Activated CD4-positive, alpha-beta T cell treated with anti-CD3 and anti-CD28 coated beads, Interleukin-10, Interleukin-2, amounts not matched to agents 100 ng/mL and 50 ng/mL, durations not matched to agents 16 hours and 8 hours (primary cell): Measurements from ENCODE around the gene SLC30A7.
"Not testable (repeated sequence)": the region's sequence is repeated elsewhere in the genome, so short reads cannot be mapped to it uniquely, and the experiment has no call there.

Source experiments
- DNase-seq: peaks from one replicate; pipeline ENCODE4 v3.0.0-alpha.2; 2020

The SLC30A7 gene, protein sequence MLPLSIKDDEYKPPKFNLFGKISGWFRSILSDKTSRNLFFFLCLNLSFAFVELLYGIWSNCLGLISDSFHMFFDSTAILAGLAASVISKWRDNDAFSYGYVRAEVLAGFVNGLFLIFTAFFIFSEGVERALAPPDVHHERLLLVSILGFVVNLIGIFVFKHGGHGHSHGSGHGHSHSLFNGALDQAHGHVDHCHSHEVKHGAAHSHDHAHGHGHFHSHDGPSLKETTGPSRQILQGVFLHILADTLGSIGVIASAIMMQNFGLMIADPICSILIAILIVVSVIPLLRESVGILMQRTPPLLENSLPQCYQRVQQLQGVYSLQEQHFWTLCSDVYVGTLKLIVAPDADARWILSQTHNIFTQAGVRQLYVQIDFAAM

DNA sequence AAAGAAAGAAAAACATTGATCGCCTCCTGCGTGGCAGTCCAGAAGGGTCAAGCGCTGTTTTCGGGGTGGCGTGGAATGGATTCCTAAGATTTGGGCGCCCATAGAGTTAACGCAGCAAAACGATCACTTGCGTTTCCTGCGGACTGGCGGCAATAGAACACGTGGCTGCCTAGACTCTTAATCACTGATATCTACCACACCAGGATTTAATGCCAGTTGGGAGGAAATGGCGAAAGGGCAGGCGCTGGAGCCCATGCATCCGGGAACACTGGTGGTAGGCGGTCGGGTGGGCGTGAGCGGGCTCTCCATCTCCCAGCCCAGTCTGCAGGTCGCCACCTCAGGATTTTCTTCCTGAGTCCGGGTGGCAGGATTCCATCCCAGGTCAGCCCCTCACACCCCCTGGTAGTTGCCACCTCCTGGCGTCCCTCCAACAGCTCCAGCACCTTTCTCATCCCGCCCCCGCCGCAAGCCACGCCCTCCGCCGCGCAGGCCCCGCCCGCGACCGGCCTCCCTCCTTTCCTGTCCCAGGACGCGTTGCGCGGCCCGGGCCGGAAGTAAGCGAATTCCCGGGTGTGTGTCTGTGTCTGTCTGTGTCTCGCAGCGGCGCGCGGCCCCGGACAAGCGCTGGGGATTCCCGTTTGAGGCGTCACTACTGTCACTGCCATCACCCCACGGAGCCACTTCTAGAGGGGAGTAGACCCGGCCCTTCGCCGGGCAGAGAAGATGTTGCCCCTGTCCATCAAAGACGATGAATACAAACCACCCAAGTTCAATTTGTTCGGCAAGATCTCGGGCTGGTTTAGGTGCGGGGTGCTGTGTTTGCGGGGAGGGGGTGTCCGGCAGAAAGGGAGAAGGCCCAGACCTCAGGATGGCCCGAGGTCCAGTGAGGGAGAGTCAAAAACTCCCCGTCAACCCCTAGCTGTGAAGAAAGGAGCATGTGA is at the start of gene SLC30A7:
Gene SLC30A7, plus strand, starts transcription at position 551 of the 941 bp plus-strand sequence. Its CDS starts 173 bp downstream, at position 724.
- DNase-seq, result peak; percentile 97

DNA sequence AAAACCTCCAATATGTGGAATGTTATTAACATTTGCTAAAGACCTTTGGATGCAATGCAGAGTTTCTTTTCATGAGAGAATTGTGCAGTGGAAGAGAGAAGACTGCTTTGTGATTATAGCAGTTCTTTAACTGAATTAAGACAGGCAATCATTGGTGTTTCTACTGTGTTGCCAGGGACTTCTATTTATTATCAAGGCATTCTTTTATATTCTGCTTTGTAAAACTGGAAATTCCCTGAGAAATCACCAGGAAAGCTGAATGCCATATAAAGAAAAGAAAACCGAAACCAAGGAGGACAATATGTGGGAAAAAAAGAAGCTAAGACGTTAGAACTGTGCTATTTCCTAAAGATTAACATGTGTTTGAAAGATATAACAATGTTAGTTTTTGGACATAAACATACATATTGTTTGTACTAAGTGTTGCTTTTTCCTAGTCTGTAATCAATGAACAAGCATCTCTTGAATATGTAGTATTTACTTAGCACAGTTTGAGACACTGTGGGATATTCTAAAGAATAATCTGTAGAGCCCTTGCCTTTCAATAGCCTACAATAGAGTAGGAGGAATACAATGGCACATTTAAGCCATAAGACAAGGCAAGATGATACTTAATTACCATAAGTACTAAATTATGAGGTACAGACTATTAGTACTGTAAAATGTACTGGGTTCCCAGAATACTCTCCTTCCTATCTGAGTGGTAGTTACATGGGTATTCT is 48.4 kb upstream of the SLC30A7 start:
- no peak for DNase-seq

DNA sequence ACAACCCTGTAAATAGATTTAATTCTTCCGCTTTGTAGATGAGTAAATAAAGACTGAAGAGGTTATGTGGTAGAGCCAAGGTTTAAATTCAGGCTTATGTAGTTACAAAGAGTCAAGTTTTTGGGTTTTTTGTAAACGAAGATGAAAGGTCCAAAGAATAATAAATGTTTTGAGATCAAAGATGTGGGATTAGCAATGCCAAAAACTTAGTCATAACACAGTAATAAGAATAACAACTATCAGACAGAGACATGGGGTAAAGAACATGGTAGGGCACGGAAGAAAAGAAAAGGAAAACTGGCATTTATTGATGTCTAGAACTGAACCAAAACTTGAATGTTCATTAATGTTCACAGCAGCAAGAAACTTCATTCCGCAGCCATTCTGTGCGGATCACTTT is 44.2 kb upstream of the SLC30A7 start:
- no peak for DNase-seq

DNA sequence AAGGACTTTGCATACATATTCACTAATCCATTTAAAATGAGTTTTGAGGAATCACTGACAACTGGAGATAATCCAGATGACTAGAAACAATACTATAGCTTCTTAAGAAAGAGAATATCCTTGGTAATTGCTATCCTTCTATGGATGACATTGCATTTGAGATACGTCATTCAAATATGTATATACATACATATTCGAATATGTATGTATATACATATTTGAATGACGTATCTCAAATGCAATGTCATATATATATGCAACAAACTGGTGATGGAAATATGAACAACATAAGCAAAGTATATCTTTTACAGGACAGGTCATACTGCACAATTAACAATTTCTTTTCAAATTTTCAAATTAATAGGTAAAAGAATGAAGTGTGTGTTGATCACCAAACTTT is 42.9 kb upstream of the SLC30A7 start:
- no peak for DNase-seq

DNA sequence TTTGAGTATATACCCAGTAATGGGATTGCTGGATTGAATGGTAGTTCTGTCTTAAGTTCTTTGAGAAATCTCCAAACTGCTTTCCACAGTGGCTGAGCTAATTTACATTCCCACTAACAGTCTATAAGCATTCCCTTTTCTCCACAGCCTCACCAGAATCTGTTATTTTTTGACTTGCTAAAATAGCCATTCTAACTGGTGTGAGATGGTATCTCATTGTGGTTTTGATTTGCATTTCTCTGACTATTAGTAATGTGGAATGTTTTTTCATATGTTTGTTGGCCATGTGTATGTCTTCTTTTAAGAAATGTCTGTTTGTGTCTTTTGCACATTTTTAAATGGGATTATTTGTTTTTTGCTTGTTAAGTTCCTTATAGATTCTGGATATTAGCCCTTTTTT is 40.8 kb upstream of the SLC30A7 start:
- DNase-seq, result not testable (repeated sequence)

DNA sequence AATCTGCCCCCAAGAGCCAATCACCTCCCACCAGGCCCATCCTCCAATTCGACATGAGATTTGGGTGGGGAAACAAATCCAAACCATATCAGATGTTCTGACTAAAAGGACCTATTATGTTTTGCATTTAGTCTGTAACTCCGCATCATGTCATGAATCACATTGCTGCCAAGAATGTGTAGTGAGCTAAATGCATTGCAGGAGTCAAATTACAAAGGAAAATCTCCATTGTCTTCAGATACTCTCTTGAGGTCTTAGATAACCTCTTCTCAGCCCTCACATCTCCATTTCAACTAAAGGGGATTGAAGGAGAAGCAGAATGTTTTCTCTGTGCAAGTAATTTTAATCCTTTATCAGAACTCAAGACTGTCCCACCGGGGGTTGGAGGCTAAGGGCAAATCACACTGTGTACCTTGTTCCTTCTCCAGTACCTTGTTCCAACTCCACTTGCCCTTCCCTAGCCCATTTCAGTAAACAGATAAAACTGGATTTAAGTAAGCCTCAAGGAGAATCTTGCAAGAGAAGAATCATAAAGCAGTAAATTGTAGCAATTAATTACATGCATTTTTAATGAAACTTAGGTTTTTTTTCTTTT is 35.4 kb upstream of the SLC30A7 start:
- DNase-seq, result no peak

DNA sequence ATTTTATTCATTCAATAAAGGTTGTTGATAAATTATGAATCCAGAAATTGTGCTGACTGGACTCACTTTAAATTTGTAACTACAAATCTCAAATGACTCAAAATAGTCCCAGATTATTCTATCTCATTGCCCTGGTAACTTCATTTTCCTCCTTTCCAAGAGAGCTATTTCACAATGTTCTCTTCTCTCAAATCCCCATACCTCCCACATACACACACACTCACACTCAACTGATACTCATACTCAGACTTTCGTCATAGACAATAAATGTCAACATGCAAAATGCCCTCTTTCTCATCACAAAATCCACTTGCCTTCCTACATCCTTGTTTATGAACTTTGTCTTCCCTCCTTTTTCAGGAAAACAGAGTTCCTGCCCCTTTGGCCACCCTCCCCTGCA is 34.5 kb upstream of the SLC30A7 start:
- DNase-seq, result no peak

DNA sequence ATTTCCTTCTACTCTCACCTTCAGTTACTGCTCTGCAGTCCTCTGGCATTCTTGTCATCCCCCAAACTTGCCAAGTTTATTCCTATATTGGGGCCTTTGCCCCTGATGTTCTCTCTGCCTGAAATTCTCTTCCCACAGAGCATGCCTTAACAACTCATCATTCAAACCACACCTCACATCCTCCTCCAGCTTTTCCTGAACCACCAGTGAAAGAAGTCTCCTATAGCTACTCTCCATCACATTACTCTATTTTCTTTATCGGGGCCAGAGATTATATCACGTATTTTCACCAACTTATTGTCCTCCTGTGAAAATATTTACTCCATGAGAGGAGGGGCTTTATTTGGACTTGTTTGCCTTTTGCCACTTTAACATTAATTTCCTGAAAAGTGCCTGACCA is 33.3 kb upstream of the SLC30A7 start:
- no peak for DNase-seq

DNA sequence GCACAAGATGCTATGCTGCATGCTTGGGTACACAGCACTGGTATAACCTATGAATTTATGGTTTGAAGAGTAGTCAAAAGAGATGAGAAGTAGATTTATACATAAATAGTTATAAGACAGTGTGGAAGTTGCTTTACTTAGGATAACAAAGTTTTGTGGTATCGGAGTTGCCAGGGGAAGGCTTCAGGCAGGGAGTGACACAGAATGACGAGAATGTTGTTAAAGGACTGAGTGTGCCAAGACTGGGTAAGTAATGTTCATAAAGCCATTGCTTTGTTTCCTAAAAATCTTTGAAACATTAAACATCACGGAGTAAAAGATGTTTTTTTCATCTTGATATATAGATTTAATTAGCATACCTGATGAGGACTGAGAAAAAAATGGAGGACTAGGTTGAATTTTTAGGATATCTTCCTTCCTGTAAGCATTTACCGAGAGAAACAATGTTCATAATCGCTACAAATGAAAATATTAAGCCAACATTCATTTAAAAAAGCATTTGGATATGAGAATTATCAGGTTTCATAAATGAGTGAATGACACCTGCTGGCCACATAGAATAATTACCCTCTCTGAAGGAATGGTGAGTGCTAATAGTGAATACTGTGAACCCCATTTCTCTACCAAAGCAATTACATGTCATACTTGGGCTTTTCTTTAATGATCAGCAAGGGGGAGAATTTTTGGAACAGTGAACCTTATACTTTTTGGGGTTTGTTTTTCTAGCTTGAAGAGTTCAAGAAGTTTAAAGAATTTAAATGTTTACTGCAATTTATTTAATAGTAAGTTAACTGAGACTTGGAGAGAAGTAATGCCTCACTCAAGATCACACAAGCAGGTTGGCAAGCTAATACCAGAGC is 29.6 kb upstream of the SLC30A7 start:
- peak; percentile 13 for DNase-seq

DNA sequence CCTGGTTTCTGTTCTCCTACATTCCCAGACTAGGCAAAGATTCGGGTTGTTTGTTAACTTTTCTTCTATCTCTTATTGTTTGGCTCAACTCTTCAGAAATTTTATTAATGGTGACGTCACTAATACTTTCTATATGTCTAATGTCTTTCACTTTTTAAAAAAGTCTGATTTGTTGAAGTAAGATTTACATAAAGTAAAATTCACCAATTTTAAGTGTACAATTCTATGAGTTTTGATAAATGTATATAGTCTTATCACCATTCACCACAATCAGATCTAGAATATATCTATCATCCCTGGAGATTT is 29.0 kb upstream of the SLC30A7 start:
- DNase-seq, result no peak

DNA sequence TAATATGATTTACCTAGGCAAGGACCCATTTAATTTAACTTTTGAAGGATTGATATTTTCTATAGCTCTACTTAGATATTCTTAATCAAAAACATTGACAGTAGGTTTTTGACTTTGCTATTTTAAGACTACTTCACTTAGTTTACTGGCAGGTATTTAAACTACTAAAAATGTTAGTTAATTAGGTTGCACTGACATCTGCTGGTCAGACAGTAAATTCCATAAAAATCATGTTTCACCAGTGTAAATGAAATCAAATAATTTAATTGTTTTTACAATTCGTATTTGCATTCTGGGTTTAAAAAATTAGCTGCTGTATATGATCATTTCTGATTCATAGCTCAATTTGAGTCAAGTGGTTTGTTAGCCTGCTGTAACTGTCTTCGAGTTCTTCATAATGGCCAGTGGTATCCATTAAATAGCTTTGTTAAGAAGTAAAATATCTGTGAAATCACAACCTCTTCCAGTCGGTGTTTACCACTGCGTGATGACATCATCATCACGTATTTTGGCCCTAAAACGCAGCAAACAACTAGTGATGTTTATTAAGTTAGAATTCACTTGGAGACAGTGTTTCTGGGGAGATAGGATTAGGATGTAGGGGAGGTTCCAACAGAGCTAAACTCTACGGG is 27.4 kb upstream of the SLC30A7 start:
- peak; percentile 38 for DNase-seq

DNA sequence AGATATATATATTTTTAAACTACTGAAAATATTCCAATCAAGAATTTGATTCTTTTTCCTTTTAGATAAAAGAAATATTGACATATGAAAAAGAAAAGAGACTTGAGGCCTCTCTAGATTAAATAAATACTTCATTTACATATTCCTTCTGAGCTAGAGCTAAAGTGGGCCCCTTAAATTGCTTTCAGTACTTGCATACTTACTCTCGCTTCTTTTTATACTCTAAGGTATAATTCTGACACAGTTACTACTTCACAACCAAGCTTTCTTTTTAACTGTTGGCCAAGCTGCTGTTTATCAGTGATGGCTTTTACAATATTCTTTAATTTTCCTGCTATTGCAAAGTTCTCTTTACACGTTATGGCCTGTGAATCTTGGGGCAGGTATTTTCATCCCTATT is 25.9 kb upstream of the SLC30A7 start:
- no peak for DNase-seq

DNA sequence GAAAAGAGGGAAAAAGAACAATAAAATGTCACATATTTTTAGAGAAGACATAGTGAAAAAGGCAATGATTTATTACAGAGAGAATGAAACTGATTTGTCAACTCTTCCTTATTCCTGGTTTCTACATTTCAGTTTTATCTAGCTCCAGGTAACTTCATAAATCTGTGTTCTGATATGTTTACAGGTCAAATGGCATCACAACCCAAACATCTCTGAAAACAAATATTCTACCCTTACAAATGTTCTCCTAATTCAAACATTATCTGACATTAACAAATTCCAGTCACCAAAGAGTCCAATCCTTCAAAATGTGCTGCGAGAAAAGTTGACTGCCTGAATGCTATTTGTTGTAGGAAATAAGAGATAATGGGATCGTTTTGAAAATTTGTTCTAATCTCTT is 21.5 kb upstream of the SLC30A7 start:
- DNase-seq, result no peak

DNA sequence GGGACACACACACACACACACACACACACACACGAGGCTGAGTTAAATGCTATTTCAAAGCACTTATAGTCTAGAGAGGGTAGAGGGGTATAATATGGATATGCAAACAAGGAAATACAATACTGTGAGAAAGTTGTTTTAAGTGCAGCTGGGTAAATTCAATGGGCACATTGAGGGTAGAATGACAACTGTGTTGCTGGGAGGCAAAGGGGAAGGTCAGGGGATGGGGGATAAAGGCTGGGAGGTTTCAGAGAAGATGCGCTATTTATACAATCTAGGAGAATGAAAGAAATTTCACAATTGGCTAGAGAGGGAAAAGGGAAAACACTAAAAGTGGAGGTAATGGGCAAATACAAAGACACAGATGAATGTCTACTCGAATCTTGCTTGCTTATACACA is 20.7 kb upstream of the SLC30A7 start:
- no peak for DNase-seq

DNA sequence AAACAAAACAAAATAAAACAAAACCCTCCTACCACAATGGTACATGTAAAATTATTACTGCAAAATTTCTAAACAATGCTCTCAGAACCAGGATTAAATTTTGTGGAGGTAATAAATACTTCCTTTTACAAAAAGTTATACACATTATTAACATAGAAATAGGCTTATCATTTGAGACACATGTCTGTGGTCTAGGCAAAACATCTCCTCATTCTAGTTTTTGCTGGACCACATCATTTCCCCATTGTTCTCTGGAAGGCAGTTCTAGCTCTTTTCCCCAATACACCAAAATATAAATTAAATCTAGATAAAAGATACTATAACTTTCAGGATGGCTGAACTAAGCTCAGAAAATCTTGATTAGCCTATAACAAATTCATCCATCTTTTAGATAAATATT is 19.6 kb upstream of the SLC30A7 start:
- DNase-seq, result no peak

DNA sequence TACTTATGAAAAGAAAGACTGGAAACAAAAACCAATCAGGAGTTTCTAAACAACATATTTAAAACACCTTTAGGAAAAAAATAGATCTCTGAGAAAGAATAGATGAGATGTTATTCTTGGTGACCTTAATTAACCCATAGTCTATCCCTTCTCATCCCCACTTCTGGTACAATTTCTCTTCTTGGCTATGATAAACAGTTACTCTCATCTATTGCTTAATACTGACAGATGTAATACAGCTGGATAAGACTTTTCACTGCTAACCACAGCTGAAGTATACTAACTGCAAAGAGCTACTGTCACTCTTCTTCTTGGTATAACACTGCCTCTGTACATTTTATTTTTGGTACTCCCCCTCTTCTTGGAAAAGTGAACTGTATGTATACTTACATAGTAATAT is 16.5 kb upstream of the SLC30A7 start:
- DNase-seq, result no peak

DNA sequence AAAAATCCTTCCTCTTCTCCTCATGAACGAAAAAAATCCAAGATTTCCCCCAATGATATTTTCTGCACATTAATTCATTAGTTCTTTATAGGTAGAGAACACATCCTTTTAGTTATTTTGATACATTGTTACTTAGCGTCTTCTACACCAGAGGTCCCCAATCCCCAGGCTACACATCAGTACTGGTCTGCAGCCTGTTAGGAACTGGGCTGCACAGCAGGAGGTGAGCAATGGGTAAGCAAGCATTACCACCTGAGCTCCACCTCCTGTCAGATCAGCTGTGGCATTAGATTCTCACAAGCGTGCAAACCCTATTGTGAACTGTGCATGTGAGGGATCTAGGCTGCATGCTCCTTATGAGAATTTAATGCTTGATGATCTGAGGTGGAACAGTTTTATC is 14.2 kb upstream of the SLC30A7 start:
- no peak for DNase-seq

DNA sequence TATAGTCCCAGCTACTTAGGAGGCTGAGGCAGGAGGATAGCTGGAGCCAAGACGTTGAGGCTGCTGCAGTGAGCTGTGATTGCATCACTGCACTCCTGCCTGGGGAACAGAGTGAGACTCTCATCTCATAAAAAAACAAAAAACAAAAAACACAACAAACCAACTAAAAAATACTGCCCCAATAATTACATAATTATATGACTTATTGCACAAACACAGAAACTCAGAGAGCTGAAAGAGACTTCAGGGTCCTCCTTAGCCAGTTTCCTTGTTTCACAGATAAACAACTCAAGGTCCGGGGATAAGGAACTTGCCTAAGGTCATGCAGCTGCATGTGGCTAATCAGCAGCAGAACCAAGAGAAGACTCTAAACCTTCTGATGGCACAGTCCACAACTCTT is 13.2 kb upstream of the SLC30A7 start:
- DNase-seq, result no peak

DNA sequence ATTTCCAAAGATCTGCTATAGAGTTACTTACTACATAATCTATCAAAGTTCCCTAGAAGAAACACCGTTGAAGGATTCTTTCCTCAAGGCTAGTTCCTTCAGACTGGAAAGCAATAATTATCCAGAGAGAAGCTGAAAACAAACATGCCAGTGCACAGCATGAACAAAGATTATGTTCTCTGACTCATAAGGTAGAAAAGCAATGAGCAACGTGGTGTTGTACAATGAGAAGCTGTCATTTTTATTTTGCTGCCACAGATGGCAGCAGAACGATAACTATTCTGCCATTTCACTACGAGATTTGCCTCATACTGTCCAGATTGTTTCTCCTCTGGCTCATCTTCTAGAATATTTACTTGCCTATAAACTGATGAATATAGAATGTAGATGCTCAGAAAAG is 11.9 kb upstream of the SLC30A7 start:
- no peak for DNase-seq

DNA sequence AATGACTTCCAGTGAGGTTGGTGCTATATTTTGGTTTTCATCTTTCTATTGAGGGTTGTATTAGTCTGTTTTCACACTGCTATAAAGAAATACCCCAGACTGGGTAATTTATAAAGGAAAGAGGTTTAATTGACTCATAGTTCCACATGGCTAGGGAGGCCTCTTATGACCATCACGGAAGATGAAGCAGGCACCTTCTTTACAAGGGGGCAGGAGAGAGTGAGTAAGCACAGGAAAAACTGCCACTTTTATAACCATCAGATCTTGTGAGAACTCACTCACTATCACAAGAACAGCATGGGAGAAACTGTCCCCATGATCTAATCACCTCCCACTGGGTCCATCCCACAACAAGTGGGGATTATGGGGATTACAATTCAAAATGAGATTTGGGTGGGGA is 6.9 kb upstream of the SLC30A7 start:
- not testable (repeated sequence) for DNase-seq

DNA sequence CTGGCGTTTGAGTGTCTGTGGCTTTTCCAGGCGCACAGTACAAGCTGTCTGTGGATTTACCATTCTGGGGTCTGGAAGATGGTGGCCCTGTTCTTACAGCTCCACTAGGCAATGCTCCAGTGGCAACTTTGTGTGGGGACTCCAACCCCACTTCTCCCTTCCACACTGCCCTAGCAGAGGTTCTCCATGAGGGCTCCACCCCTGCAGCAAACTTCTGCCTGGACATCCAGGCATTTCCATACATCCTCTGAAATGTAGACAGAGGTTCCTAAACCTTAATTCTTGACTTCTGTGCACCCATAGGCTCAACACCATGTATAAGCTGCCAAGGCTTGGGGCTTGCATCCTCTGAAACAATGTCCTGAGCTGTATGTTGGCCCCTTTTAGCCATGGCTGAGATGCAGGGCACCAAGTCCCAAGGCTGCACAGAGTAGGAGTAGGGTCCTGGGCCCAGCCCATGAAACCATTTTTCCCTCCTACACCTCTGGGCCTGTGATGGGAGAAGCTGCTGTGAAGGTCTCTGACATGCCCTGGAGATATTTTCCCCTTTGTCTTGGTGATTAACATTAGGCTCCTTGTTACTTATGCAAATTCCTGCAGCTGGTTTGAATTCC is 5.9 kb upstream of the SLC30A7 start:
- DNase-seq, result not testable (repeated sequence)
